ENCODE data around the gene ALDH7A1. TPM values are rescaled to one million over a fixed set of nuclear protein-coding genes. Genes with fewer than 3 reads are reported as not detected.

Gene ALDH7A1
- total RNA-seq, 1 donor from 2014 or later: 76.6 TPM

DNA sequence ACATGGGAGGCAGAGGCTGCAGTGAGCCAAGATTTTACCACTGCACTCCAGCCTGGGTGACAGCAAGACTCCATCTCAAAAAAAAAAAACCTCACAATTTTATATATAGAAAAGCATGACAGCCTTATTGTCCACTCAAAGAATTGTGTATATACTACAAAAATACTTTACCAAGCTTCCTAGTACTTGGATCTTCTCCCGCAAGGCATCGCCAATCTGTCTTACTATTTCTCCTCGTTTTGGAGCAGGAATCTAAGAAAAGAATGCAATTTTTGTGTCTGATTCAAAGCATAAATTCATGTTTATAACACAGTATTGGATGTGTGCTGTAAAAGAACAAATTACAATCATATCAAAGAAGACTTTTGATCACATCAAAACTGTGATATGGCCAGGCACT lies 11.3 kb downstream of the ALDH7A1 start:
- TF ChIP-seq CTCF (IDR thresholded peaks at IDR 0.05; ENCODE audit: unreplicated experiment): no peak
- no peaks in the 10 kb centered on the region for H3K4me1 Mint-ChIP-seq (ENCODE audit: unreplicated experiment)
- peaks cover 2% of the 10 kb centered on the region for H3K27me3 Mint-ChIP-seq (ENCODE audit: unreplicated experiment)
- DNase-seq (ENCODE audit: low spot score): no peak
- no peaks in the 10 kb centered on the region for H3K9me3 Mint-ChIP-seq (ENCODE audit: unreplicated experiment)
- H3K36me3 Mint-ChIP-seq (ENCODE audit: low read depth, unreplicated experiment): peaks cover 21% of the 10 kb centered on the region
- no peak overlapping the region for H3K4me3 Mint-ChIP-seq (ENCODE audit: unreplicated experiment)
- H3K27ac Mint-ChIP-seq (ENCODE audit: unreplicated experiment): no peak overlapping the region

DNA sequence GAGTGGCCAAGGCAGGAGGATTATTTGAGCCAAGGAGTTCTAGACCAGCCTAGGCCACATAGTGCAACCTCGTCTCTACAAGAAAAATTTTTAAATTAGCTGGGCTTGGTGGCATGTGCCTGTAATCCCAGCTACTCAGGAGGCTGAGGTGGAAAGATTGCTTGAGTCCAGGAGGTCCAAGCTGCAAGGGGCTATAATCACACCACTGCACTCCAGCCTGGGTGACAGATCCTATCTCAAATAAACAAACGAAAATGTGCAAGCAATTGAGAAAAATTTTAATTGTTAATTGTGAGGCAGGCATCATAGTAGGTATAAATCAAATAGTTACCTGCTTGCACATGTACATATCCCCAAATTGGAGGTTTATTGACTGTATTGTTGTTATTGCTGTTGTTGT lies 15.3 kb downstream of the ALDH7A1 start:
- Mint-ChIP-seq H3K36me3 (ENCODE audit: low read depth, unreplicated experiment) (peaks cover 22% of the 10 kb centered on the region), H3K27me3 (ENCODE audit: unreplicated experiment) (peaks cover 2% of the 10 kb centered on the region), H3K4me1 (ENCODE audit: unreplicated experiment) (no peaks in the 10 kb centered on the region), H3K27ac (ENCODE audit: unreplicated experiment) (no peak overlapping the region), H3K4me3 (ENCODE audit: unreplicated experiment) (no peak overlapping the region), H3K9me3 (ENCODE audit: unreplicated experiment) (no peaks in the 10 kb centered on the region)
- DNase-seq (ENCODE audit: low spot score): no peak
- no peak for TF ChIP-seq CTCF (IDR thresholded peaks at IDR 0.05; ENCODE audit: unreplicated experiment)

- H3K27me3 Mint-ChIP-seq (ENCODE audit: unreplicated experiment): no peaks in the 10 kb centered on the region
- no peaks in the 10 kb centered on the region for H3K4me1 Mint-ChIP-seq (ENCODE audit: unreplicated experiment)
- no peaks in the 10 kb centered on the region for H3K9me3 Mint-ChIP-seq (ENCODE audit: unreplicated experiment)
- no peak overlapping the region for H3K27ac Mint-ChIP-seq (ENCODE audit: unreplicated experiment)
- H3K36me3 Mint-ChIP-seq (ENCODE audit: low read depth, unreplicated experiment): peaks cover 12% of the 10 kb centered on the region
- TF ChIP-seq CTCF (IDR thresholded peaks at IDR 0.05; ENCODE audit: unreplicated experiment): no peak
- DNase-seq (ENCODE audit: low spot score): no peak
- no peak overlapping the region for H3K4me3 Mint-ChIP-seq (ENCODE audit: unreplicated experiment)
These were observed 17.6 kb downstream of the ALDH7A1 start for GRCh38 chr5:126577415-126577814.

DNA sequence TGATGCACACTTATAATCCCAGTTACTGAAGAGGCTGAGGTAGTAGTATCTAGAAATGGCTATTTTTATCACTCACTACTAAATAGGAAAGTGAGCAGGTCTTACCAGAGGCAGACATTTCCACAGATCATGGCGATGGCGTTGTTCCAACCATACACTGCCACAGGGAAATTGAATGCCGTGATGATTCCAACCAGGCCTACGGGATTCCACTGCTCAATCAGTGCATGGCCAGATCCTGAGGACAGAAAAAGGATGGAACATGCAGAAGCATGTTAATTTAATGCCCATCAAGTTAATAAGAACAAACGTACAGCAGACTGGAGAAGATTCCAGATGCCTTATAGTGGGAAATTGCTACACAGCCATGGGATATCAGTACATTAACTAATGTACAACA lies 18.0 kb downstream of the ALDH7A1 start:
- Mint-ChIP-seq H3K4me1 (ENCODE audit: unreplicated experiment) (no peaks in the 10 kb centered on the region), H3K9me3 (ENCODE audit: unreplicated experiment) (no peaks in the 10 kb centered on the region), H3K27ac (ENCODE audit: unreplicated experiment) (no peak overlapping the region), H3K4me3 (ENCODE audit: unreplicated experiment) (no peak overlapping the region), H3K36me3 (ENCODE audit: low read depth, unreplicated experiment) (peaks cover 12% of the 10 kb centered on the region), H3K27me3 (ENCODE audit: unreplicated experiment) (no peaks in the 10 kb centered on the region)
- TF ChIP-seq CTCF (IDR thresholded peaks at IDR 0.05; ENCODE audit: unreplicated experiment): no peak
- no peak for DNase-seq (ENCODE audit: low spot score)

DNA sequence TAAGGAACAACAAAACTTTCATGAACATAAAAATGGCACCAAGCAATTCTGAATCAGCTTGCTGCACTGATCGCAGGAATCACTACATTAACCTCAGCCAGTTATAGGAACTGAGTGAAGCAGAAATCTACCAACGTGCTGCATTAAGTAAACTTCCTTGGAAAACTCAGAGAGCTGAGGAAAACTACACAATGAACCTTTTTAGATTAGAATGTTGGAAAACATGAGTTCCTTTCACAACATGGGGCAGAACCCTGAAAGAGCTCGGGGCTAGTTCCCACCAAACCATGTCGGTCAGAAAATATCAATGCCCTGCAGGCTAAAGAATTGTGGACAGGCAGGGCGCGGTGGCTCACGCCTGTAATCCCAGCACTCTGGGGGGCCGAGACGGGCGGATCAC lies 19.4 kb downstream of the ALDH7A1 start:
- Mint-ChIP-seq H3K27me3 (ENCODE audit: unreplicated experiment) (no peaks in the 10 kb centered on the region), H3K9me3 (ENCODE audit: unreplicated experiment) (no peaks in the 10 kb centered on the region), H3K27ac (ENCODE audit: unreplicated experiment) (no peak overlapping the region), H3K4me1 (ENCODE audit: unreplicated experiment) (no peaks in the 10 kb centered on the region), H3K36me3 (ENCODE audit: low read depth, unreplicated experiment) (peaks cover 12% of the 10 kb centered on the region), H3K4me3 (ENCODE audit: unreplicated experiment) (no peak overlapping the region)
- TF ChIP-seq CTCF (IDR thresholded peaks at IDR 0.05; ENCODE audit: unreplicated experiment): no peak
- no peak for DNase-seq (ENCODE audit: low spot score)
